HEK293T (cell line): ENCODE data around the gene CDC37L1.
"Not testable (repeated sequence)": the region's sequence is repeated elsewhere in the genome, so short reads cannot be mapped to it uniquely, and the experiment has no call there.

ENCODE experiments used
- ARNT ChIP-seq: fragments of 450-650 bp; IDR thresholded peaks from 2 replicates; pipeline ENCODE4 v1.6.1; 2017; ENCODE audit warnings: mild to moderate bottlenecking
- BHLHE40 ChIP-seq: fragments of 450-650 bp; IDR thresholded peaks from 2 replicates; pipeline ENCODE4 v1.6.1; 2016; ENCODE audit warnings: mild to moderate bottlenecking, moderate library complexity, borderline replicate concordance
- ELF4 ChIP-seq: fragments of 450-650 bp; IDR thresholded peaks from 2 replicates; pipeline ENCODE4 v1.6.1; 2017; ENCODE audit warnings: antibody characterized with exemption
- FOXM1 ChIP-seq: fragments of 450-650 bp; IDR thresholded peaks from 2 replicates; pipeline ENCODE4 v1.6.1; 2017; ENCODE audit warnings: mild to moderate bottlenecking, borderline replicate concordance
- HDGF ChIP-seq: fragments of 450-650 bp; IDR thresholded peaks from 2 replicates; pipeline ENCODE4 v1.6.1; 2017; ENCODE audit warnings: antibody characterized with exemption, borderline replicate concordance
- SP1 ChIP-seq: fragments of 450-650 bp; IDR thresholded peaks from 2 replicates; pipeline ENCODE4 v1.6.1; 2017

- not testable (repeated sequence) for TF ChIP-seq FOXM1, SP1, HDGF, ARNT, BHLHE40, ELF4
Measured at GRCh38 chr9:4754530-4754929, 75.2 kb downstream of the CDC37L1 start.
